ENCODE data around the gene ABLIM3. TPM values are rescaled to one million over a fixed set of nuclear protein-coding genes. Genes with fewer than 3 reads are reported as not detected.

Gene ABLIM3
- total and polyA plus RNA-seq, 2 of the 13 experiments (the other 11 are each of a cell fraction or from before 2014, with no cell fraction given) = 0.53 to 6.3 TPM

DNA sequence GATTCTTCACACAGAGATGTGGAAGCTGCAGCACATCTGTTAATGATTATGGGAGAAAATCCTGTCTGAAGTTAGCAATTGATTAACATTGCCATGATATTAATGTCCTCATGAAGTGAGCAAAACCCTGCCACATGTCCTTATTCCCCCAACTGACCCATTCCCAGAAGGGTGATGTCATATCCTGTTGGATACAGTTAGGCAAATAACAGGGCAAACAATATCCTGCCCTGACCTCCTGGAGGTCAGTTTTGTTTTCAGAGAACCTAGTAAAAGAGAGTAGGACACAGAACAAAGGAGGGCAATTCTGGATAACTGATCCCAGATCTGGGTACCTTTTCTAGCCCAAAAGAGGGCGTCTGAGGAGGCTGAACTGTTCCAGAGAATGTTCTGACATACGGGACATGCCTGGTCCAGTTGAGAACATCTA lies 11.0 kb downstream of the ABLIM3 start (continued):
- TF ChIP-seq, protein P1, sequence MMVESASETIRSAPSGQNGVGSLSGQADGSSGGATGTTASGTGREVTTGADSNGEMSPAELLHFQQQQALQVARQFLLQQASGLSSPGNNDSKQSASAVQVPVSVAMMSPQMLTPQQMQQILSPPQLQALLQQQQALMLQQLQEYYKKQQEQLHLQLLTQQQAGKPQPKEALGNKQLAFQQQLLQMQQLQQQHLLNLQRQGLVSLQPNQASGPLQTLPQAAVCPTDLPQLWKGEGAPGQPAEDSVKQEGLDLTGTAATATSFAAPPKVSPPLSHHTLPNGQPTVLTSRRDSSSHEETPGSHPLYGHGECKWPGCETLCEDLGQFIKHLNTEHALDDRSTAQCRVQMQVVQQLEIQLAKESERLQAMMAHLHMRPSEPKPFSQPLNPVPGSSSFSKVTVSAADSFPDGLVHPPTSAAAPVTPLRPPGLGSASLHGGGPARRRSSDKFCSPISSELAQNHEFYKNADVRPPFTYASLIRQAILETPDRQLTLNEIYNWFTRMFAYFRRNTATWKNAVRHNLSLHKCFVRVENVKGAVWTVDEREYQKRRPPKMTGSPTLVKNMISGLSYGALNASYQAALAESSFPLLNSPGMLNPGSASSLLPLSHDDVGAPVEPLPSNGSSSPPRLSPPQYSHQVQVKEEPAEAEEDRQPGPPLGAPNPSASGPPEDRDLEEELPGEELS (CRISPR knock-in tag; IDR thresholded peaks at IDR 0.05) = peak; percentile 78
- TF ChIP-seq CEBPG (CRISPR knock-in tag; IDR thresholded peaks at IDR 0.05) (peak; percentile 77), ZBTB7A (CRISPR knock-in tag; IDR thresholded peaks at IDR 0.05) (no peak), GABPA (IDR thresholded peaks at IDR 0.05; ENCODE audit: low read depth, low read length) (peak; percentile 23; the same call in 1 of the 2 replicates), GABPA (CRISPR knock-in tag; IDR thresholded peaks at IDR 0.05; ENCODE audit: low read depth) (peak; percentile 89), FOXP1 (IDR thresholded peaks at IDR 0.05) (no peak), FOXP1 (CRISPR knock-in tag; IDR thresholded peaks at IDR 0.05) (peak; percentile 61; the same call in 1 of the 2 replicates), HOXA9 (CRISPR knock-in tag; IDR thresholded peaks at IDR 0.05; ENCODE audit: borderline replicate concordance) (no peak), SATB2 (CRISPR knock-in tag; IDR thresholded peaks at IDR 0.05) (no peak), MIER3 (CRISPR knock-in tag; IDR thresholded peaks at IDR 0.05; ENCODE audit: borderline replicate concordance) (peak; percentile 67; the same call in 1 of the 2 replicates), BCL6 (CRISPR knock-in tag; IDR thresholded peaks at IDR 0.05) (peak; percentile 73), FOXO1 (CRISPR knock-in tag; IDR thresholded peaks at IDR 0.05) (peak; percentile 57; the same call in 1 of the 2 replicates), SRSF9 (IDR thresholded peaks at IDR 0.05; ENCODE audit: borderline replicate concordance, insufficient read depth, low read depth, low read length, poor library complexity, severe bottlenecking) (no peak), HNF4A (CRISPR knock-in tag; IDR thresholded peaks at IDR 0.05) (peak; percentile 55), FLYWCH1 (CRISPR knock-in tag; IDR thresholded peaks at IDR 0.05) (no peak), ZSCAN31 (CRISPR knock-in tag; IDR thresholded peaks at IDR 0.05; ENCODE audit: low read depth) (no peak), ZMYM4 (CRISPR knock-in tag; IDR thresholded peaks at IDR 0.05) (peak; percentile 74; the same call in 1 of the 2 replicates), ZFP37 (CRISPR knock-in tag; IDR thresholded peaks at IDR 0.05; ENCODE audit: borderline replicate concordance) (no peak), ZNF317 (CRISPR knock-in tag; IDR thresholded peaks at IDR 0.05) (0 out of 2 replicates have a peak, but pooled peaks have one; percentile 12), LCORL (IDR thresholded peaks at IDR 0.05) (no peak), LCORL (CRISPR knock-in tag; IDR thresholded peaks at IDR 0.05) (peak; percentile 88)
- TF ChIP-seq, protein P2, sequence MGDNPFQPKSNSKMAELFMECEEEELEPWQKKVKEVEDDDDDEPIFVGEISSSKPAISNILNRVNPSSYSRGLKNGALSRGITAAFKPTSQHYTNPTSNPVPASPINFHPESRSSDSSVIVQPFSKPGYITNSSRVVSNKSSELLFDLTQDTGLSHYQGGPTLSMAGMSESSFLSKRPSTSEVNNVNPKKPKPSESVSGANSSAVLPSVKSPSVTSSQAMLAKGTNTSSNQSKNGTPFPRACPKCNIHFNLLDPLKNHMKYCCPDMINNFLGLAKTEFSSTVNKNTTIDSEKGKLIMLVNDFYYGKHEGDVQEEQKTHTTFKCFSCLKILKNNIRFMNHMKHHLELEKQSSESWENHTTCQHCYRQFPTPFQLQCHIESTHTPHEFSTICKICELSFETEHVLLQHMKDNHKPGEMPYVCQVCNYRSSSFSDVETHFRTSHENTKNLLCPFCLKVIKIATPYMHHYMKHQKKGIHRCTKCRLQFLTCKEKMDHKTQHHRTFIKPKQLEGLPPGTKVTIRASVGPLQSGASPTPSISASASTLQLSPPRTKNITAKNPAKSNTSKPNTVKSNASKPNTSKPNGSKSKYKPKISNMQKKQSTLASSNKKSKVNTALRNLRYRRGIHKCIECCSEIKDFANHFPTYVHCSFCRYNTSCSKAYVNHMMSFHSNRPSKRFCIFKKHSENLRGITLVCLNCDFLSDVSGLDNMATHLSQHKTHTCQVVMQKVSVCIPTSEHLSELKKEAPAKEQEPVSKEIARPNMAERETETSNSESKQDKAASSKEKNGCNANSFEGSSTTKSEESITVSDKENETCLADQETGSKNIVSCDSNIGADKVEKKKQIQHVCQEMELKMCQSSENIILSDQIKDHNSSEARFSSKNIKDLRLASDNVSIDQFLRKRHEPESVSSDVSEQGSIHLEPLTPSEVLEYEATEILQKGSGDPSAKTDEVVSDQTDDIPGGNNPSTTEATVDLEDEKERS (CRISPR knock-in tag; IDR thresholded peaks at IDR 0.05) = no peak
- TF ChIP-seq, protein P3, sequence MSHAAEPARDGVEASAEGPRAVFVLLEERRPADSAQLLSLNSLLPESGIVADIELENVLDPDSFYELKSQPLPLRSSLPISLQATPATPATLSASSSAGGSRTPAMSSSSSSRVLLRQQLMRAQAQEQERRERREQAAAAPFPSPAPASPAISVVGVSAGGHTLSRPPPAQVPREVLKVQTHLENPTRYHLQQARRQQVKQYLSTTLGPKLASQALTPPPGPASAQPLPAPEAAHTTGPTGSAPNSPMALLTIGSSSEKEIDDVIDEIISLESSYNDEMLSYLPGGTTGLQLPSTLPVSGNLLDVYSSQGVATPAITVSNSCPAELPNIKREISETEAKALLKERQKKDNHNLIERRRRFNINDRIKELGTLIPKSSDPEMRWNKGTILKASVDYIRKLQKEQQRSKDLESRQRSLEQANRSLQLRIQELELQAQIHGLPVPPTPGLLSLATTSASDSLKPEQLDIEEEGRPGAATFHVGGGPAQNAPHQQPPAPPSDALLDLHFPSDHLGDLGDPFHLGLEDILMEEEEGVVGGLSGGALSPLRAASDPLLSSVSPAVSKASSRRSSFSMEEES (CRISPR knock-in tag; IDR thresholded peaks at IDR 0.05) = 0 out of 2 replicates have a peak, but pooled peaks have one; percentile 37
- TF ChIP-seq, protein P4, sequence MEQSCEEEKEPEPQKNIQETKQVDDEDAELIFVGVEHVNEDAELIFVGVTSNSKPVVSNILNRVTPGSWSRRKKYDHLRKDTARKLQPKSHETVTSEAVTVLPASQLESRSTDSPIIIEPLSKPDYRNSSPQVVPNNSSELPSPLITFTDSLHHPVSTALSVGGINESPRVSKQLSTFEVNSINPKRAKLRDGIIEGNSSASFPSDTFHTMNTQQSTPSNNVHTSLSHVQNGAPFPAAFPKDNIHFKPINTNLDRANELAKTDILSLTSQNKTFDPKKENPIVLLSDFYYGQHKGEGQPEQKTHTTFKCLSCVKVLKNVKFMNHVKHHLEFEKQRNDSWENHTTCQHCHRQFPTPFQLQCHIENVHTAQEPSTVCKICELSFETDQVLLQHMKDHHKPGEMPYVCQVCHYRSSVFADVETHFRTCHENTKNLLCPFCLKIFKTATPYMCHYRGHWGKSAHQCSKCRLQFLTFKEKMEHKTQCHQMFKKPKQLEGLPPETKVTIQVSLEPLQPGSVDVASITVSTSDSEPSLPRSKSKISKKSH (CRISPR knock-in tag; IDR thresholded peaks at IDR 0.05; ENCODE audit: borderline replicate concordance) = no peak
- TF ChIP-seq, protein P5, sequence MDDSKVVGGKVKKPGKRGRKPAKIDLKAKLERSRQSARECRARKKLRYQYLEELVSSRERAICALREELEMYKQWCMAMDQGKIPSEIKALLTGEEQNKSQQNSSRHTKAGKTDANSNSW (CRISPR knock-in tag; IDR thresholded peaks at IDR 0.05; ENCODE audit: borderline replicate concordance) = no peak
